B cell (primary cell): ENCODE measurements around the gene INO80D.

Source experiments
- CTCF ChIP-seq: fragments of 200-600 bp; IDR thresholded peaks from one replicate; pipeline ENCODE4 v1.8.0; 2022; ENCODE audit warnings: antibody characterized with exemption, mild to moderate bottlenecking
- EZH2 ChIP-seq: IDR thresholded peaks from 2 replicates; pipeline ENCODE4 v1.6.1; 2012; ENCODE audit warnings: borderline replicate concordance, low read depth, mild to moderate bottlenecking, moderate library complexity, low read length; ENCODE audit not compliant: insufficient read depth, poor library complexity, severe bottlenecking

DNA sequence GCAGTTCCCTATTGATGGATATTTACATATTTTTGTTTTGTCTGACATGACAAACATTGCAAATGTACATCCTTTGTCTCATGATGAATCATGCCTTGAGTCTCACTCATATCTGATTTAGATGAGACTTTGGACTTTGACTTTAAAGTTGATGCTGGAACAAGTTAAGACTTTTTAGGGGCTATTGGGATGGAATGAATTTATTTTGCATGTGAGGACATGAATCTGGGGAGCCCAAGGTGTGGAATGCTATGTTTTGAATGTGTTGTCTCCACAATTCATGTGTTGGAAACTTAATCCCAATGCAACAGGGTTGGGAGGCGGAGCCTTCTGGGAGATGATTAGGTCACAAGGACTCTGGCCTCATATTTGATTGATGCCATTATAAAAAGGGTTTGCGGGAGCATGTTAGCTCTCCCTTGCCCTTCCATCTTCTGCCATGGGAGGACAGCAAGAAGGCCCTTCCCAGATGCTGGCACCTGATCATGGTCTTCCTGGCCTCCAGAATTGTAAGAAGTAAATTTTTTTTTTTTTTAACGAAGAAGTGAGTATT lies 29.1 kb upstream of the INO80D start:
- no peak for TF ChIP-seq CTCF
- no peak for TF ChIP-seq EZH2
